HG02759 (cell line): Measurements from ENCODE around the gene PDIA3.
"Not testable (repeated sequence)": the region's sequence is repeated elsewhere in the genome, so short reads cannot be mapped to it uniquely, and the experiment has no call there.

Experiments
- ATAC-seq: cut with Tn5 transposase; IDR thresholded peaks from one replicate; pipeline ENCODE4 v1.9.1; 2021; ENCODE audit warnings: mild to moderate bottlenecking, moderate library complexity; ENCODE audit not compliant: unreplicated experiment

Gene PDIA3

GRCh38 chr15:43746245-43746902 lies at the start of gene PDIA3:
Gene PDIA3 (plus strand): TSS chr15:43746438. CDS start chr15:43746540, 102 bp downstream.
- ATAC-seq, result peak; percentile 84

DNA sequence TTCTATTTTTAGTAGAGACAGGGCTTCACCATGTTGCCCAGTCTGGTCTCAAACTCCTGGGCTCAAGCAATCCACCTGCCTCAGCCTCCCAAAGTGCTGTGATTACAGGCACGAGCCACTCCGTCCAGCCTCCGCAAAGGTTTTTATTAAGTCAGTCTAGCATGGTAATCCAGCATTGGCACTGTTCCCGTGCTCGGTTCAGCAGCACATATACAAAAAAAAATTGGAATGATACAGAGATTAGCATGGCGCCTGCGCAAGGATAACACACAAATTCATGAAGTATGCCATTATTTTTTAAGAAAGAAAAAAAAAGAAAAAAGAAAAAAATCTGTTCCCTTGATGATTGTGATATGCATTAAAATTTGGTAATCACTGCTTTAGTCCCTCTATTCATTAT lies 44.1 kb upstream of the PDIA3 start:
- no peak for ATAC-seq

GRCh38 chr15:43702701-43703424 lies 43.4 kb upstream of the PDIA3 start:
- ATAC-seq, result no peak

- ATAC-seq, result not testable (repeated sequence)
Observed at GRCh38 chr15:43710431-43711131, 35.7 kb upstream of the PDIA3 start.

GRCh38 chr15:43723151-43723550 lies 23.1 kb upstream of the PDIA3 start:
- no peak for ATAC-seq

GRCh38 chr15:43726306-43726705 lies 19.9 kb upstream of the PDIA3 start:
- ATAC-seq, result not testable (repeated sequence)

DNA sequence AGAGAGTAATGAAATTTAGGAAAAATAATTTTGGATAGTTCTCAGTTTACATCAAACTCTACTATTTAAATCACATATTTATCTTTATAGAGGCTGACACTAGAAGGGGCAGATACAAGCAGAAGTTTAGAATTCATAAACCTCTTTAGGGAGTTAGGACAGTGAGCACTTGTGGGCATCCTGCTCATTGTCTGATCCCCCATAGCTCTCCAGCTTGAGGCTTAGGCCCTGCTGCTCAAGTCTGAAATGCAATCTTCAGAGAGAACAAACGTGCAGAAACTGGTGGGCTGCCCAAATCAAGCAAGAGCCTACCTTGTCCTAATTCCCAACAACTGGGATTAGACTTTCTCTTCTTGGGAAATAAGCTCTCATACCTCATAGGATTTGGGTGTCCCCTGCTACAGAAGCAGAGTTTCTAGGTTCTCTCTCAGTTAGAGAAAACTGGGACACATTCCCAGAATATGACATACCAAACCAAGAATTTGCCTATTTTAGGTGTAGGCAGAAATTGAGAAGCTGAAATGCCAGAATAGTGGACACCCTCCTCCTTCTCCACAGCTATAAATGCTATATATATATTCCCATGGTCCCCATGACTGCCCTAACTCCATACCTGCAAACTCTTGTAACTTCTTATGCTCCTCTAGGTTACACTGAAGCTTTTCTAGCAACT lies 18.0 kb upstream of the PDIA3 start:
- ATAC-seq, result not testable (repeated sequence)

GRCh38 chr15:43735416-43735815 lies 10.8 kb upstream of the PDIA3 start:
- ATAC-seq, result no peak

DNA sequence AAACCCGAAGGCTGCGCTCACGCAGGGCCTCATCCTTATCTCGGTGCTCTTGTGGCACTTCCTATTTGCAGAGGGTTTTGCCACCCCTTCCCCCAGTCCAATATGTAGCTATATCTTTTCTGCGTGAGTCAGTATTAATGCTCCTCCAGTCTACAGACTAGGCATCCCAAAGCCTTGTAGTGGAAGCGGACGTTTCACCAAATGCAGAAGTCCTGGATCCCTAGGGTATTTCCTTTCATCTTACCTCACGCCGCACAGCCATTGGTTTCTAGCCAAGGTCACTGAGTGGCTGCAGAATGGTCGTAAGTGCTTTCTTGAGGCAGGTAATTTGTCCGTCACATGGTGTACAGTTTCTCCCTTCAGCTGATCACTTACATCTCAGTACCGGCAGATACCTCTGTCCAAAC lies 668 bp downstream of the PDIA3 start:
- ATAC-seq, result not testable (repeated sequence)

GRCh38 chr15:43748376-43748775 lies 2.1 kb downstream of the PDIA3 start:
- ATAC-seq, result no peak

GRCh38 chr15:43749690-43750345 lies 3.6 kb downstream of the PDIA3 start:
- peak; percentile 43 for ATAC-seq

- no peak for ATAC-seq
Observed at GRCh38 chr15:43751885-43752284, 5.6 kb downstream of the PDIA3 start.

- no peak for ATAC-seq
Observed at GRCh38 chr15:43762824-43763223, 16.6 kb downstream of the PDIA3 start.

DNA sequence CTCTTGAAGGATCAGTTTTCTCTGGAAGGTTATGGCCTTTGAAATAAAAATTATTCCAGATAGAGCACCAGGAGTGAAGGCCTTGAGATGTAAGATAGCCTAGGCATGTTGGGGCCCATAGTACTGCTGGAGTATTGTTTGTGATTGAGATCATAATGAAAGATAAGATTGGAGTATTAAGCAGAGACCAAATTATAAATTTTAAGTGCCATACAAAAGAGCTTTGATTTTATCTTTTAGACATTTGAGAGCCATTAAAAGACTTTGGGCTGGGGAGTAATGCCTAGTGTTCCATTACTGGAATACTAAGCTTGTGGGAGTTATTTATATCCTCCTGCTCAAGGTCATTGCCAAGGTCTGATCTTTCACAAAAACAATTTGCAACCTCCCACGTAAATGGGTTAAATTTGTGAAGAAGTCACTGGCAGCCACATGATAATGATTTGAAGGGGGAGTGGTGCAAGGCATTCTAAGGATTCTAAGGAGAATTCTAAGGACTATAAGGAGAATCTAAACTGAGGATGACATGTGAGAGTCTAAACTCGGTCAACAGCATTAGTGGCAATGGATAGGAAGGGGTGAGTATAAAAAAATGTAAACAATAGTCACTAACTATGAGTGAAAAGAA lies 17.7 kb downstream of the PDIA3 start:
- no peak for ATAC-seq

DNA sequence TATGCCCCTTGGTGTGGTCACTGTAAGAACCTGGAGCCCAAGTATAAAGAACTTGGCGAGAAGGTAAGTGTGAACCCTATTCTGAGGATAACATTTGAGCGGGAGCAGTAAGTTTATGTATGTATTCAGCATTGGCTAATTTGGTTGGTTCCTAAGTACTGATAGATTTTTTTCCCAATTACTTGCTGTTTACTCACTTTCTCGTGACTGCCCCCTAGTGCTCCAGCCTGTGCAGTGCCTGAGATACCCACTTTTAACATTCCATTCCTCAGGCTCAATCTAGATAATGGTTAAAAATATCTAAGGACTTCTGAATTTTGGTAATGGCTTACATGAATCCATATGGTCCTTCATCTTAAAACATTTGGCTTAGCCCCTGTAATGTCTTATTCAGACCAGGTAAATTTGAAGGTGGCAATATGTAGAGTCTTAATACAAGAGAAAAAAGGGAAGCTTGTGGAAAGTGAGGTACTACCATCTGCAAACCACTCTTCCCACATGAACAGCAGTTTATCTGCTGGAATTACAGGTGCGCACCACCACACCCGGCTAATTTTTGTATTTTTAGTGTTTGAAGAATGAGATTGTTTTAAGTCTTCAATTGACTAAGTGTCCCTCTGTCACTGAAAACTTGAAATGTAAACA lies 23.5 kb downstream of the PDIA3 start:
- no peak for ATAC-seq

DNA sequence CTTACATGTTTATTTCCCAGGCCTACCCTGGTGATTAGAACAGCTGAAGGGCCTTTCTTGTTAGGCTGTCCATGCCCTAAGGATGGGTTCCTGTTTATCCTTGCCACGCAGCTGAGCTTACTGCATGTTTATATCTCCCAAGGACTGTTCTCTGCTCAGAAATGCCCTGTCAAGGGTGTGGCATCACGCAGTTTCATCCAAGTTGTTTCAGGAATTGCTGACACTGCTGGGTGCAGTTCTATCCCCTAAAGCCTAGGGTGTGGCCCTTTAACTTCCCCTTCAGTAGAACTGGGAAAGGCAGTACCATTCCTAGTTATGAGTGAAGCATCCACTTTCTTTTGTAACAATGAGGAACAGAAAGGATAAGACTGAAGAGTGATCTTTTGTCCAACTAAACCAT lies 25.6 kb downstream of the PDIA3 start:
- ATAC-seq, result no peak

GRCh38 chr15:43772624-43773023 lies 26.4 kb downstream of the PDIA3 start:
- ATAC-seq, result no peak

DNA sequence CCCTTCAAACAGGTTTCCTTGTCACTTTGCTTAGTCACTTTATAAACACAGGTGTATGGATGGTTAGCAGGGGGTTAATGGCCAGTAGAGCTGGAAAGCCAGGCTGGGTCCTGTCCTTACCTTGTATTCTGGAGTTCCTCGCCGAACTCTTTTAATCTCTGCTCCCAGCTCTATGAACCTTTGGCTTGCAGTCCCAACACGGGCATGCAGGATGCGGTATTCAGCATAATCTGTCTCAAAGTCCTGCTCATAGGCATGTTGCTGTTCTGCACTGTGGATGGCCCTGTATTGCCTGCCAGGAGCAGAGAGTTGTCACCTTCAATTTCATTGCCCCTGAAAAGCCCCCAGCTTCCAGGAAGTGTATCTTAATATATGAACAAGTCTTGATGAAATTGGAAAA lies 27.8 kb downstream of the PDIA3 start:
- no peak for ATAC-seq

DNA sequence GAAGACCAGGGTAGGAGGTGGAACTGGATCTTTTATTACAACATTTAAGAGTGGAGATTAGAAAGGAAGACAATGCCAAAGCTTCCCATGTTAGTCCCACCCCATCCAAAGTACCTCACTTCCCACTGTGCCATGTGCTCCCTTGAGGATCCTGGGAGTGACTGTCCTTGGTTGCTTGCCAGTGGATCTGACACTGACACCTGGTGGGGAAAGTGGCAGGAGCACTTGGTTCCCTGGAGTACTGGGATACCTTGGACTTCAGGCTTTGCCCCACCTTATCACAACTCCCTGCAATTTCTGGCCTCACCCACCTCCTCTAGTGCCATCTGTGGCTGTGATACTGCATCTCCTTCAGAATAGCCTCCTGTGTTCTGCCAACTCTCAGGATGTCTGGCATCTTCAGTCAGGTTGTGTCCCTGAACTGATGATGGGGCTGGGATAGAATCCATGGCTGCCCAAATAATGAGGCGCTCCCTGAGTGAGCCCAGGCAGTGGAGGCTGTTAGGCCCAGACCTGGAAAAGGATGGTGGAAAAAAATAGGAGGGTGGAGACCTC lies 29.2 kb downstream of the PDIA3 start:
- no peak for ATAC-seq
